Measurements from ENCODE around the gene TERT. TPM values are rescaled to one million over a fixed set of nuclear protein-coding genes. Genes with fewer than 3 reads are reported as not detected.

TERT gene
- total and polyA plus RNA-seq, 8 donors, result 0.19 to 4.0 (median 0.38) TPM; not detected in 4

GRCh38 chr5:1247811-1248210, 47.1 kb downstream of the TERT start:
- Histone ChIP-seq H3K27me3 (peaks cover 8 to 84% (median 28%) of the 10 kb centered on the region in 3 donors), H3K4me1 (peaks cover 0 to 15% (median 8%) of the 10 kb centered on the region in 4 donors), H3K27ac (no peak overlapping the region), H3K9me3 (no peaks in the 10 kb centered on the region), H3K4me3 (no peak overlapping the region), H3K36me3 (no peaks in the 10 kb centered on the region)
- intact Hi-C loops (cut with DNase I; ENCODE audit: low total_unique reads), result no loop called here
- no peak for TF ChIP-seq EP300 (IDR thresholded peaks at IDR 0.05)
- no peak for TF ChIP-seq CTCF (IDR thresholded peaks at IDR 0.05)
- TF ChIP-seq POLR2A (IDR thresholded peaks at IDR 0.05), result no peak
- TF ChIP-seq POLR2AphosphoS5 (IDR thresholded peaks at IDR 0.05), result no peak
- WGBS, 5 donors, result 71 to 78% (median 74%) methylated on average over 5 to 6 of the region's 6 CpGs
- DNase-seq, result no peak

GRCh38 chr5:1246711-1247431, 48.0 kb downstream of the TERT start:
- no peak for TF ChIP-seq POLR2A (IDR thresholded peaks at IDR 0.05)
- TF ChIP-seq EP300 (IDR thresholded peaks at IDR 0.05), result no peak
- TF ChIP-seq POLR2AphosphoS5 (IDR thresholded peaks at IDR 0.05), result no peak
- TF ChIP-seq CTCF (IDR thresholded peaks at IDR 0.05), result no peak
- intact Hi-C loops (cut with DNase I; ENCODE audit: low total_unique reads), result no loop called here
- no peak overlapping the region for H3K27ac ChIP-seq
- no peaks in the 10 kb centered on the region for H3K9me3 ChIP-seq
- H3K4me3 ChIP-seq, result no peak overlapping the region
- no peaks in the 10 kb centered on the region for H3K36me3 ChIP-seq
- WGBS, 5 donors, result 13 to 22% (median 20%) methylated on average over 31 to 43 of the region's 43 CpGs
- peaks cover 8 to 80% (median 28%) of the 10 kb centered on the region in 3 donors for H3K27me3 ChIP-seq
- H3K4me1 ChIP-seq, result peaks cover 0 to 15% (median 8%) of the 10 kb centered on the region in 4 donors
- DNase-seq, result peak; percentile 66 to 88

GRCh38 chr5:1245905-1246576, 48.8 kb downstream of the TERT start:
- Histone ChIP-seq H3K4me3 (no peak overlapping the region), H3K27ac (no peak overlapping the region), H3K27me3 (peaks cover 8 to 77% (median 28%) of the 10 kb centered on the region in 3 donors), H3K4me1 (peaks cover 0 to 15% (median 8%) of the 10 kb centered on the region in 4 donors), H3K36me3 (no peaks in the 10 kb centered on the region), H3K9me3 (no peaks in the 10 kb centered on the region)
- 30 to 54% (median 36%) methylated on average over 8 to 58 of the region's 58 CpGs for WGBS, 5 donors
- TF ChIP-seq CTCF (IDR thresholded peaks at IDR 0.05) (no peak), POLR2AphosphoS5 (IDR thresholded peaks at IDR 0.05) (no peak), EP300 (IDR thresholded peaks at IDR 0.05) (no peak), POLR2A (IDR thresholded peaks at IDR 0.05) (no peak)
- DNase-seq, result peak in 1 of 2 donors; percentile 18
- intact Hi-C loops (cut with DNase I; ENCODE audit: low total_unique reads), result no loop called here

- no peaks in the 10 kb centered on the region for H3K9me3 ChIP-seq
- WGBS, 5 donors, result 49 to 83% (median 59%) methylated on average over 1 to 10 of the region's 10 CpGs
- TF ChIP-seq CTCF (IDR thresholded peaks at IDR 0.05) (no peak), POLR2A (IDR thresholded peaks at IDR 0.05) (no peak), POLR2AphosphoS5 (IDR thresholded peaks at IDR 0.05) (no peak)
- no peak overlapping the region for H3K27ac ChIP-seq
- intact Hi-C loops (cut with DNase I; ENCODE audit: low total_unique reads), result no loop called here
- H3K27me3 ChIP-seq, result peaks cover 8 to 77% (median 28%) of the 10 kb centered on the region in 3 donors
- H3K4me3 ChIP-seq, result no peak overlapping the region
- H3K4me1 ChIP-seq, result peaks cover 0 to 15% (median 8%) of the 10 kb centered on the region in 4 donors
- peak in 1 of 2 donors; percentile 26 for DNase-seq
- H3K36me3 ChIP-seq, result no peaks in the 10 kb centered on the region
Observed at GRCh38 chr5:1244976-1245375, 49.9 kb downstream of the TERT start.

All from stomach (tissue), 9 donors.